NCI-H1048 (cell line): ENCODE data around the gene ZC3H10.
"Not testable (repeated sequence)": the region's sequence is repeated elsewhere in the genome, so short reads cannot be mapped to it uniquely, and the experiment has no call there.

ENCODE experiments used
- DNase-seq: peaks from one replicate; lab custom pipeline; 2025; lab: John Stamatoyannopoulos, UW

The ZC3H10 gene

GRCh38 chr12:56117778-56118687 is at the start of gene ZC3H10:
TSS of gene ZC3H10 (plus strand) at chr12:56118266. CDS start at chr12:56120563, 2,297 bp downstream.
- peak; percentile 99 for DNase-seq

GRCh38 chr12:56071648-56072047 is 46.4 kb upstream of the ZC3H10 start:
- no peak for DNase-seq

GRCh38 chr12:56074396-56074795 is 43.7 kb upstream of the ZC3H10 start:
- DNase-seq, result no peak

GRCh38 chr12:56077966-56078365 is 40.1 kb upstream of the ZC3H10 start:
- not testable (repeated sequence) for DNase-seq

- no peak for DNase-seq
Measured at GRCh38 chr12:56078427-56078826, 39.6 kb upstream of the ZC3H10 start.

GRCh38 chr12:56078931-56079722 is 38.9 kb upstream of the ZC3H10 start:
- DNase-seq, result no peak

GRCh38 chr12:56079723-56080555 is 38.1 kb upstream of the ZC3H10 start, which contains the start of gene ERBB3:
TSS of gene ERBB3 (plus strand) at chr12:56080165. CDS start at chr12:56080301, 136 bp downstream.
- peak; percentile 76 for DNase-seq

- DNase-seq, result no peak
Measured at GRCh38 chr12:56080556-56081138, 37.4 kb upstream of the ZC3H10 start.

GRCh38 chr12:56081393-56082347 is 36.4 kb upstream of the ZC3H10 start:
- no peak for DNase-seq

GRCh38 chr12:56082382-56082781 is 35.7 kb upstream of the ZC3H10 start:
- no peak for DNase-seq

GRCh38 chr12:56082967-56083366 is 35.1 kb upstream of the ZC3H10 start:
- DNase-seq, result no peak

GRCh38 chr12:56084958-56085543 is 33.0 kb upstream of the ZC3H10 start:
- DNase-seq, result no peak

GRCh38 chr12:56086096-56086495 is 32.0 kb upstream of the ZC3H10 start:
- no peak for DNase-seq

GRCh38 chr12:56086608-56087007 is 31.5 kb upstream of the ZC3H10 start:
- no peak for DNase-seq

GRCh38 chr12:56087220-56087619 is 30.8 kb upstream of the ZC3H10 start:
- DNase-seq, result no peak

- DNase-seq, result no peak
Measured at GRCh38 chr12:56097738-56098137, 20.3 kb upstream of the ZC3H10 start.

- no peak for DNase-seq
Measured at GRCh38 chr12:56098592-56098991, 19.5 kb upstream of the ZC3H10 start.

- DNase-seq, result no peak
Measured at GRCh38 chr12:56099787-56100186, 18.3 kb upstream of the ZC3H10 start.

GRCh38 chr12:56101045-56101444 is 17.0 kb upstream of the ZC3H10 start:
- no peak for DNase-seq

- DNase-seq, result no peak
Measured at GRCh38 chr12:56102683-56103065, 15.4 kb upstream of the ZC3H10 start.
